GM12891 (cell line): Measurements from ENCODE around the gene RTL1.

Source experiments
- POLR2A ChIP-seq: IDR thresholded peaks from 2 replicates; pipeline ENCODE4 v1.6.1; 2011; ENCODE audit warnings: low read depth, low read length, control low read depth
- POLR2AphosphoS5 ChIP-seq: IDR thresholded peaks from 2 replicates; pipeline ENCODE4 v1.6.1; 2011; ENCODE audit warnings: low read depth, low read length, control low read depth
- POU2F2 ChIP-seq: IDR thresholded peaks from 2 replicates; pipeline ENCODE4 v1.6.1; 2011; ENCODE audit warnings: low read depth, mild to moderate bottlenecking, control low read depth, low read length, moderate library complexity
- SPI1 ChIP-seq: IDR thresholded peaks from 2 replicates; pipeline ENCODE4 v1.6.1; 2011; ENCODE audit warnings: low read depth, low read length, control low read depth
- TAF1 ChIP-seq: IDR thresholded peaks from 2 replicates; pipeline ENCODE4 v1.6.1; 2011; ENCODE audit warnings: low read depth, low read length, control low read depth

GRCh38 chr14:100840286-100841065, 63.0 kb downstream of the RTL1 start:
- TF ChIP-seq POLR2AphosphoS5 (no peak), POLR2A (no peak), TAF1 (no peak), POU2F2 (no peak), SPI1 (no peak)
